ENCODE data around the gene NUP155. TPM values are rescaled to one million over a fixed set of nuclear protein-coding genes. Genes with fewer than 3 reads are reported as not detected.
"Not testable (repeated sequence)": the region's sequence is repeated elsewhere in the genome, so short reads cannot be mapped to it uniquely, and the experiment has no call there.

NUP155 gene
- polyA plus RNA-seq, 5 donors = 18.1 to 29.8 (median 25.8) TPM

- DNase-seq = not testable (repeated sequence)
Measured at GRCh38 chr5:37296313-37296712, 74.6 kb downstream of the NUP155 start.

GRCh38 chr5:37283214-37283820, 87.6 kb downstream of the NUP155 start:
- DNase-seq = no peak

GRCh38 chr5:37275511-37275910, 95.4 kb downstream of the NUP155 start:
- DNase-seq = no peak

GRCh38 chr5:37272511-37272910, 98.4 kb downstream of the NUP155 start:
- DNase-seq = peak in 1 of 2 donors; percentile 1

GRCh38 chr5:37268100-37268499, 102.8 kb downstream of the NUP155 start:
- DNase-seq = not testable (repeated sequence)

GRCh38 chr5:37255774-37256358, 115.0 kb downstream of the NUP155 start:
- no peak for DNase-seq

- no peak for DNase-seq
Measured at GRCh38 chr5:37254581-37254980, 116.3 kb downstream of the NUP155 start.

- DNase-seq = no peak
Measured at GRCh38 chr5:37251665-37252064, 119.2 kb downstream of the NUP155 start.

- DNase-seq = no peak
Measured at GRCh38 chr5:37249815-37250164, 121.1 kb downstream of the NUP155 start.

GRCh38 chr5:37248970-37249814, 121.7 kb downstream of the NUP155 start, which contains the start of gene CPLANE1:
Gene CPLANE1 (minus strand): TSS chr5:37249376. CDS start chr5:37247698, 1,678 bp downstream.
- DNase-seq = peak; percentile 89 to 90

- peak in 1 of 2 donors; percentile 1 for DNase-seq
Measured at GRCh38 chr5:37248421-37248969, 122.4 kb downstream of the NUP155 start.

GRCh38 chr5:37247496-37247895, 123.4 kb downstream of the NUP155 start:
- DNase-seq = no peak

- DNase-seq = no peak
Measured at GRCh38 chr5:37247036-37247435, 123.9 kb downstream of the NUP155 start.

Other genes with a start within 250 kb of the NUP155 start
- 10 to 100 TPM; 22.2 to 44.5 (median 34.6) TPM for gene CPLANE1, start 121.7 kb downstream of the NUP155 start, polyA plus RNA-seq (ENCODE audit: insufficient read depth in 1 of 5, insufficient read length in 5 of 5, low replicate concordance in 1 of 5)
- gene WDR70, start 8.2 kb upstream of the NUP155 start, polyA plus RNA-seq (ENCODE audit: insufficient read depth in 1 of 5, insufficient read length in 5 of 5, low replicate concordance in 1 of 5) = 10 to 100 TPM; 44.6 to 64.4 (median 52.2) TPM